Fibroblast of the conjunctiva (primary cell): ENCODE results near the gene CADM4.
"Not testable (repeated sequence)": the region's sequence is repeated elsewhere in the genome, so short reads cannot be mapped to it uniquely, and the experiment has no call there.

ENCODE experiments used
- DNase-seq: peaks from one replicate; pipeline ENCODE4 v3.0.0-alpha.2; 2010; ENCODE audit warnings: low read depth

Gene CADM4

DNA sequence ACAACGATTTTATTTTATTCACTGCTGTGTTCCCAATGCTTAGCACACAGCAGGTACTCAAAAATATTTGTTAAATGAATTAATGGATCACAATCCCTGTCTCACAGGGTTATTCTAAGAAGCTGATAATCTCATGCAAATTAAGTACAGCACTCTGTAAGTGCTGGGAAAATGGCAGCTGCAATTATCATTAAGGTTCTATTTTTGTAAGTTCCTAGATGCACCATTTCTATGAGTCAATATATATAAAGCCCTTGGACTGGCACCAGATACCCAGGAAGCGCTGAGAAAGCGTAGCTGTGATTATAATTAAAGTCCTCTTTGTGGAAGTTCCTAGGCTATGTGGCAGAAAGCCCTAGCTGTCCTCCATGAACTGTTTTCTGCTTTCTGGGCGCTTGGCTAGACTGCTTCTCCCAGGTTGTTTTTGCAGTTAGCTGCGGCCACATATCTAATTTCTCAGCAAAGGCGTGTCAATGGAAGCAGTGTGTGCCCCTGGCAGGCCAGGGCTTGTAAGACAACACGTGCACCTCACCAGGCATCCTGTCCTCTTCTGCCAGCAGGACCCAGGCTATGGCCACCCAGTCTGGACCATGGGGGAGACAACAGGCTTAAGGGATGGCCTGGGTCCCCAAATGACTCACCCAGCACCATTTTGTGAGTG is 33.0 kb downstream of the CADM4 start:
- DNase-seq = no peak

- no peak for DNase-seq
Observed at GRCh38 chr19:43605875-43606568, 33.6 kb downstream of the CADM4 start.

GRCh38 chr19:43600326-43600725 is 39.3 kb downstream of the CADM4 start:
- not testable (repeated sequence) for DNase-seq

GRCh38 chr19:43599635-43600295 is 39.9 kb downstream of the CADM4 start:
- DNase-seq = no peak

DNA sequence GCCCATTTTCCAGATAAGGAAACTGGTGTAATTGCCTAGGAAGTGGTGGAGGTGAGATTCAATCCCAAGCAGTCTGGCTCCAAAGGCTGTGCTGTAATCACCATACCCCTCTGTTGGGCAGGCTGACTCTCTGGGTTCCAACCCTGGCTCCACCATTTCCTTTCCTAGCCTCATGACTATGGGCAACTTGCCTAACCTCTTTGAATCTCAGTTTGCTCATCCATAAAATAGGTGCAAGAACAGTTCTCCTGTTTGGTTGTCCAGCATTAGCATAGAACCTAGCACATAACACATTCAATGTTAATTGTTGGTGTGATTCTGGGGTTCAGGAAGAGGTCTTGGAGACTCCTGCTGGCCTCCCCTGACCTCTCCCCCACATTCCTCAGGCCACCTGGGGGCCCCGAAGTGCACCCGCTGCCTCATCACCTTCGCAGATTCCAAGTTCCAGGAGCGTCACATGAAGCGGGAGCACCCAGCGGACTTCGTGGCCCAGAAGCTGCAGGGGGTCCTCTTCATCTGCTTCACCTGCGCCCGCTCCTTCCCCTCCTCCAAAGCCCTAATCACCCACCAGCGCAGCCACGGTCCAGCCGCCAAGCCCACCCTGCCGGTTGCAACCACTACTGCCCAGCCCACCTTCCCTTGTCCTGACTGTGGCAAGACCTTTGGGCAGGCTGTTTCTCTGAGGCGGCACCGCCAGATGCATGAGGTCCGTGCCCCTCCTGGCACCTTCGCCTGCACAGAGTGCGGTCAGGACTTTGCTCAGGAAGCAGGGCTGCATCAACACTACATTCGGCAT is 41.0 kb downstream of the CADM4 start:
- no peak for DNase-seq

DNA sequence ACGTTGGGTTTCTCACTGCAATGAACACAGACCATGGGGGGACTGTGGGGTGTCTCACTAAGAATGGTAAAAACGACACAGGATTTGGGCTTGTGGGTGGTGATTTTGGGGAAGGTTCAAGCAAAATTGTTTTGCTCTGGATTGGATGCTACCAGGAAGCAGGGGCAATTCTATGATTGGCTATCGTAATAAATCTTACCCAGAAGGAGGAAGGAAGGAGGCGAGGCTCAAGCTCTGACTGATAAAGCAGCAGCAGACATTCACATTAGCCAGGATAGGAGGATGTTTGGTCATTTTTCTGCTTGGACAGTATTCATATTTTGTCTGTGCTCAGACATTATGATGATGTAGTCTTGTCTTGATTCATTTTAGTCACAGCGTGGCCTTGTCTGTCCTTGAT is 41.8 kb downstream of the CADM4 start:
- no peak for DNase-seq

GRCh38 chr19:43596842-43597461 is 42.7 kb downstream of the CADM4 start:
- DNase-seq = no peak

- peak; percentile 100 for DNase-seq
Observed at GRCh38 chr19:43595999-43596841, 43.4 kb downstream of the CADM4 start, which contains the start of the genes IRGQ and ZNF576. Gene IRGQ, minus strand, starts transcription at chr19:43596134. Its CDS starts 796 bp downstream, at chr19:43595338. Gene ZNF576, plus strand, starts transcription at chr19:43596595. Its CDS starts 514 bp downstream, at chr19:43597109.

DNA sequence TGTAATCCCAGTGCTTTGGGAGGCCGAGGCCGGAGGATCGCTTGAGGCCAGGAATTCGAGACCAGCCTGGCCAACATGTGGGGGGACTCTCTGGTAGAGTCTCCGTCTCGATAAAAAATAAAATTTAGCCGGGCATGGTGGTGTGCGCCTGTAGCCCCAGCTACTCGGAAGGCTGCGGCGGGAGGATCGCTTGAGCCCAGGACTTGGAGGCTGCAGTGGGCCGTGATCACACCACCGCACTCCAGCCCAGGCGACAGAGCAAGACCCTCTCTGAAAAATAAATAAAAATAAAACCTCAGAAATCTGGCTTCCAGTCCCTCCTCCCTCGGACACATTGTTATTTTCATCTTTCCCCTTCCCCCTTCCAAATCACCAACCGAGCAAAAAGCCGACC is 44.0 kb downstream of the CADM4 start:
- DNase-seq = no peak

DNA sequence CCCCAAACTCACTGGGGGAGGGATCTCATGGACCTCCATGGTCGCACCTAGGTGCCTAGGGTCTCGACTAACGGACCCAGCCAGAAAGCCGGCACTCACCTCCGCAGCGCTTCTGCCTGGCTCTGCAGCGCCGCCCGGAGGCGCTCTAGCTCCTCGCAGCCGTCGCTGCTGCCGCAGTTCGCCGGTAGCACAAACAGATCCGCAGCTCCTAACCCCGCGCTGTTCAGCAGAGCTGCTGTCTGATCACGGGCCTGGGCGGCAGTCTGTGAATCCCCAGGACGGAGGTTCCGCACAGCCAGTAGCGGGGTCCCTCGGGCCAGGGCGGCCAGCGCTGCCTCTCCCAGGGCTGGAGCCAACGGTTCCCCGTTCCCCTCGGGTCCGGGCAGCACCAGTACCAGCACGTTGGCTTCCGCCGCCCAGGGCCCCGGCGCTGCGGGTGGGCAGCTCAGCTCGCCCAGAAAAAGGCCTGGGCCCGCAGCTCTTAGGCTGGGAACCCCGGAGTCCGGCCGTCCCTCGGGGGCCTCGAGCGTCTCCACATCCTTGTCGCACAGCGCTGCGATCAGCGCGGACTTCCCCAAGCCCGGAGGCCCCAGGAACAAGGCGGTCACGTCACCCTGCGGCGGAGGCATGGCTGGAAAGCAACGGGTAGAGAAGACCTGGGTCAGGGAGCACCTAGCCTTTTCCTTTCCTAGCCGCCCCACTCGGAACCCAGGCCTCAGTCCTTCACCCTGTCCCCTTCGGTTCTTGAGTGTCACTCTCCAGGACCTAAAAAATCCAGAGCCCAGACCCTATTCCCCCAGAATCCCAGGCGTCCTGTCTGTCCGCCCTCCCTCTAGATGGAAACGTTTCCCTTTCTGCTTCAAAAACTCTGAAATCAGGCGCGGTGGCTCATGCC is 44.7 kb downstream of the CADM4 start:
- DNase-seq = peak; percentile 35

DNA sequence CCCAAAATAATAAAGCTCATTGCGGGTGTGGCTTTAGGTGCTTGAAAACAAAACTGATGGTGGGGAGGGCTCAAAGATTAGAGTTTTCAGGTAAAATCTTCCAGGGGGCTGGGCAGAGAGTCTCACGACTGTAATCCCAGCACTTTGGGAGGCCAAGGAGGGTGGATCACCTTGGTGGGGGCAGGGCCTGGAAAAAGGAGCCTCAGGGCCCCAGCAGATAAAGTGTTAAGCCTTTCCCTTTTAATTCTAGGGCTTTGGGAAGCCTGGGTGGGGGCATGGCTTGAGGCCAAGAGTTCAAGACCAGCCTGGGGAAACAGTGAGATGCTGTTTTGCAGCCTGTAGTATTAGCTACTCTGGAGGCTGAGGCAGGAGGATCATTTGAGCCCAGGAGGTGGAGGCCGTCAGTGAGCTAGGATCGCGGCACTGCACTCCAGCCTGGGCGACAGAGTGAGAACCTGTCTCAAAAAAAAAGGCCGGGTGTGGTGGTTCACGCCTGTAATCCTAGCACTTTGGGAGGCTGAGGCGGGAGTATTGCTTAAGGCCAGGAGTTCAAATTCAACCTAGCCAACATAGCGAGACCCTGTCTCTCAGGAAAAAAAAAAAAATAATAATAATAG is 45.5 kb downstream of the CADM4 start:
- no peak for DNase-seq

- no peak for DNase-seq
Observed at GRCh38 chr19:43592800-43593350, 46.8 kb downstream of the CADM4 start.

DNA sequence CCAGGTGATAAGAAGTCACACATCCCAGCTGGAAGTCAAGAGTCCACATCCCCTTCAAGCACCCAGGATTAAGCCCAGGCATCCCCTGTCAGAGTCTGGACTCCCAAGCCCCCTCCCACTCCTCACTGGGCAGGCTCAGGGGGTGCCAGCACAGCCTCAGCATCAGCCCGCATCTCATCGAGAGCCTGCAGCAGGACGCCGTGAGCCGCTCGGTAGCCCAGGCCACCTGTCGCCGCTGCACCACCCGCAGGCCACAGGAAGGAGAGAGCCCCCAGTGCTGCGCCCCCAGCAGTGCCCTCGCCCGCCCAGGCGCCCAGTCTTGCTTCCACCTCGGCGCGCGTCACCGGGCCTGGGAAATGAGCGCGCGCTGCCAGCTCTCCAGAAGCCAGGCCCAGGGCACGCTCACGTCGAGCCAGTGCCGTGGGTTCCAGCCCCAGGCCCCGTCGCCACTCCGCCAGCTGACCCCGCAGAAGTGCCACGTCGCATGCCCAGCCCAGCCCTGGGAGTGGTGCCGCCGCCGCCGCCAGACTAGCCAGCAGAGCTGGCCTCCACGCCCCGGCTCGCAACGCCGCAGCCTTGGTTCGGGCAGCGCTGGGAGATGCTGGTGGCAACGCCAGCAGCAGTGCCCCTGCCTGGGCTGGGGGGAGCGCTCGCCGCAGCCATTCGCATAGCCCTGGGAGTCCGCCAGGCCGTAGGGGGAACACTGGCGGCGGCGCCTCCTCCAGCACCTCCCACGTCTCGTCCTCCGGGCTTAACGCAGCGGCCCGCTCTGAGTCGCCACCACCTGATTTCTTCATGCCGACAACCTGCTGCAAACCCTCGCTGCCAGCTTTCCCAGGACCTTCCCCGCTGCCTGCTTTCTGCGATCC is 47.5 kb downstream of the CADM4 start:
- DNase-seq = no peak

DNA sequence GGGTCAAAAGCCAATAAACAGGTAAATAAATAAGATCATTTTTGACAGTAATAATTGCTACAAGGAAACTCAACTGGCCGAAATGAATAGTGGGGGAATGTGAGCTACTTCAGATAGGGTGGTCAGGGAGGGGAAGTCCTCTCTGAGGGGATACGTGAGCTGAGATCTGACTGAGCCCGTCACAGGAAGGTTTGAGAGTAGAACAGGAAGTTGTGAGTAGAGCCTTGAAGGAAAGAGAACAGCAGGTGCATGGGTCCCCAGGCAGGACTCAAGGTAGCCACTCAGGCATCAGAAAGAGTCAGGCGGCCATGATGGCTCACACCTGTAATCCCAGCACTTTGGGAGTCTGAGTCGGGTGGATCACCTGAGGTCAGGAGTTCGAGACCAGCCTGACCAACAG is 50.0 kb downstream of the CADM4 start:
- no peak for DNase-seq

GRCh38 chr19:43589277-43589676 is 50.4 kb downstream of the CADM4 start:
- no peak for DNase-seq

DNA sequence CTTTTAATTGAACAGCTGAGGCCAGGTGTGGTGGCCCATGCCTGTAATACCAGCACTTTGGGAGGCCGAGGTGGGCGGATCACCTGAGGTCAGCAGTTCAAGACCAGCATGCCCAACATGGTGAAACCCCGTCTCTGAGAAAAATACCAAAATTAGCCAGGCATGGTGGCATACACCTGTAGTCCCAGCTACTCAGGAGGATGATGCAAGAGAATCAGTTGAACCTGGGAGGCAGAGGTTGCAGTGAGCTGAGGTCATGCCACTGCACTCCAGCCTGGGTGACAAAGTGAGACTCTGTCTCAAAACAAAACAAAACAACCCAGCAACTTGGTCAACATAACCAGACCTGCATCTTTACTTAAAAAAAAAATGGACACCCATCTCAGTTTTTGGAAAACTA is 52.6 kb downstream of the CADM4 start:
- not testable (repeated sequence) for DNase-seq

DNA sequence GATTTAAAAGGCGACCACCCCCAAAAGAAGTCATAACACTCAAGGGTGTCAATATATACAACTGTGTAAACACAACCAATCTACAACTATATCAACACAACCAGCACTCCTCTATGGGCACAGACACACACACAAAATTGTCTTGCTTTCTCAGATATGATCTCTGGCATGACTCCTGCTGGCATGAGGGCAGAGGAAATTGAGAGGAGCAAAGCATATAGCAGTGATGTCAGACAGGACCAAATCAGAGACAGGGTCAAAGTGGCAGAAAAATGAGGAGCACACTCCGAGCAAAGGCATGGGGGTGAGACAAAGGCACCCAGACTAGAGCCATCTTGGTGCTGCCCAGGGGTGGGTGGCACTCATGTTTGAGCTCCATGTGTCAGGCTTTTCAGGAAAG is 53.3 kb downstream of the CADM4 start:
- no peak for DNase-seq

GRCh38 chr19:43584484-43584883 is 55.2 kb downstream of the CADM4 start:
- no peak for DNase-seq
